ENCODE data around the gene TUBGCP6. TPM values are rescaled to one million over a fixed set of nuclear protein-coding genes. Genes with fewer than 3 reads are reported as not detected.

The TUBGCP6 gene
- total and polyA plus RNA-seq, 2 experiments from 2014 or later = 26.2 to 31.5 TPM

DNA sequence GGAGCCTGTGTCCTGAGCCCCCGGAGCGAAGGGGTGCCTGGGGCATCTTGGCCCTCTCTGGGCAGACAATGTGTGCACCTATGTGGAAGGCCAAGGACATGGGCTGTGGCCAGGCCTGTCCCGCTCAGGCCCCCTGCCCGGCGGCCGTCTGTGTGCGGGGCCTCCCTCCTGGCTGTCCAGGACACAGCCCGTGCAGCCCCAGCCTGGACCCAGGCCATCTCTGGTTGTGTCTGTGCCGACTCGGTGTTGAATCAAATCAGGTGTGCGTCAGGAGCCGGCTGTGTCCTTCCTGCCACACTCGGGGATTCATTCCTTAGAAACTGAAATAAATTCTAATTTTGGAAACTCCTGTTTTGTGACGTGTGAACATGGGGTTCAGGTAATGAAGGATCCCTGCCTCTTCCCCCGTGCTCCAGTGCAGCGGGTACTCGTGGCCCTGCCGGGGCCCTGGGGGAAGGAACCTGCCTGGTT lies 45.5 kb downstream of the TUBGCP6 start:
- no peak overlapping the region for H3K4me3 ChIP-seq
- H3K27me3 ChIP-seq = no peaks in the 10 kb centered on the region
- peak overlapping the region; percentile 94 for H3K4me2 ChIP-seq
- no peak overlapping the region for H3K27ac ChIP-seq
- WGBS (ENCODE audit: low lambda C conversion rate, missing lambda C conversion rate) = 89% methylated on average over 18 of the region's 18 CpGs
- no peaks in the 10 kb centered on the region for H3K9me2 ChIP-seq (replicated peaks; ENCODE audit: insufficient read depth)
- H3K79me2 ChIP-seq = peaks cover 30% of the 10 kb centered on the region
- no peak overlapping the region for H2AFZ ChIP-seq
- peaks cover 30% of the 10 kb centered on the region for H4K20me1 ChIP-seq (ENCODE audit: insufficient read depth, poor library complexity, severe bottlenecking)
- H3K36me3 ChIP-seq (replicated peaks; ENCODE audit: insufficient read depth, low read depth) = no peaks in the 10 kb centered on the region
- peaks cover 17% of the 10 kb centered on the region for H3K4me1 ChIP-seq (ENCODE audit: insufficient read depth)
- no peak for DNase-seq (ENCODE audit: low spot score)
- TF ChIP-seq, protein P1, sequence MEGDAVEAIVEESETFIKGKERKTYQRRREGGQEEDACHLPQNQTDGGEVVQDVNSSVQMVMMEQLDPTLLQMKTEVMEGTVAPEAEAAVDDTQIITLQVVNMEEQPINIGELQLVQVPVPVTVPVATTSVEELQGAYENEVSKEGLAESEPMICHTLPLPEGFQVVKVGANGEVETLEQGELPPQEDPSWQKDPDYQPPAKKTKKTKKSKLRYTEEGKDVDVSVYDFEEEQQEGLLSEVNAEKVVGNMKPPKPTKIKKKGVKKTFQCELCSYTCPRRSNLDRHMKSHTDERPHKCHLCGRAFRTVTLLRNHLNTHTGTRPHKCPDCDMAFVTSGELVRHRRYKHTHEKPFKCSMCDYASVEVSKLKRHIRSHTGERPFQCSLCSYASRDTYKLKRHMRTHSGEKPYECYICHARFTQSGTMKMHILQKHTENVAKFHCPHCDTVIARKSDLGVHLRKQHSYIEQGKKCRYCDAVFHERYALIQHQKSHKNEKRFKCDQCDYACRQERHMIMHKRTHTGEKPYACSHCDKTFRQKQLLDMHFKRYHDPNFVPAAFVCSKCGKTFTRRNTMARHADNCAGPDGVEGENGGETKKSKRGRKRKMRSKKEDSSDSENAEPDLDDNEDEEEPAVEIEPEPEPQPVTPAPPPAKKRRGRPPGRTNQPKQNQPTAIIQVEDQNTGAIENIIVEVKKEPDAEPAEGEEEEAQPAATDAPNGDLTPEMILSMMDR (IDR thresholded peaks at IDR 0.05; ENCODE audit: poor library complexity) = no peak
- TF ChIP-seq EZH2phosphoT487 (IDR thresholded peaks at IDR 0.05; ENCODE audit: low read depth, severe bottlenecking, unreplicated experiment) (no peak), EZH2 (IDR thresholded peaks at IDR 0.05; ENCODE audit: borderline replicate concordance) (no peak)
- H3K9me3 ChIP-seq (ENCODE audit: low read depth) = no peaks in the 10 kb centered on the region

DNA sequence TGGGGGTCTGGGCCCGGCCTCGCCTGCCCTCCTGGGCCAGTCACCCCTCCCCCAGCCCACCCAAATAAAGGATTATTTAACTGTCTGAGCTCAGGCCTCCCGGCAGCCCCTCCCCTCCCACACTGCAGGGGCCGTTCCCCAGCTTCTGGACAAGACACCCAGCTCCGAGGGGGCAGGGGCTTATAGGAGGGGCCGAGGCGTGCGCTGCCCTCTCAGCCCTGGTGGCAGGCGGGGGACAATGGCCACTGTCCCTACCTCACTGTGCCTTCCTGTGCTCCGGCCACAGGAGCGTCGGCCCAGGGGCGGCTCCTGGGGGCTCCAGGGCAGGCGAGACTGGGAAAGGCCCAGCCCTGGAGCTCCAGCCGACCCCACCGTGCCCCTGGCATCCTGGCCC lies 46.2 kb downstream of the TUBGCP6 start:
- H3K9me2 ChIP-seq (replicated peaks; ENCODE audit: insufficient read depth) = no peaks in the 10 kb centered on the region
- H3K9me3 ChIP-seq (ENCODE audit: low read depth) = no peaks in the 10 kb centered on the region
- no peak overlapping the region for H3K4me3 ChIP-seq
- WGBS (ENCODE audit: low lambda C conversion rate, missing lambda C conversion rate) = 95% methylated on average over 14 of the region's 16 CpGs
- H4K20me1 ChIP-seq (ENCODE audit: insufficient read depth, poor library complexity, severe bottlenecking) = peaks cover 23% of the 10 kb centered on the region
- H2AFZ ChIP-seq = no peak overlapping the region
- H3K27ac ChIP-seq = no peak overlapping the region
- H3K27me3 ChIP-seq = no peaks in the 10 kb centered on the region
- peaks cover 24% of the 10 kb centered on the region for H3K79me2 ChIP-seq
- peaks cover 17% of the 10 kb centered on the region for H3K4me1 ChIP-seq (ENCODE audit: insufficient read depth)
- TF ChIP-seq EZH2phosphoT487 (IDR thresholded peaks at IDR 0.05; ENCODE audit: low read depth, severe bottlenecking, unreplicated experiment) (no peak), EZH2 (IDR thresholded peaks at IDR 0.05; ENCODE audit: borderline replicate concordance) (no peak)
- TF ChIP-seq, protein P1 (IDR thresholded peaks at IDR 0.05; ENCODE audit: poor library complexity) = no peak
- DNase-seq (ENCODE audit: low spot score) = no peak
- no peak overlapping the region for H3K4me2 ChIP-seq
- H3K36me3 ChIP-seq (replicated peaks; ENCODE audit: insufficient read depth, low read depth) = no peaks in the 10 kb centered on the region

DNA sequence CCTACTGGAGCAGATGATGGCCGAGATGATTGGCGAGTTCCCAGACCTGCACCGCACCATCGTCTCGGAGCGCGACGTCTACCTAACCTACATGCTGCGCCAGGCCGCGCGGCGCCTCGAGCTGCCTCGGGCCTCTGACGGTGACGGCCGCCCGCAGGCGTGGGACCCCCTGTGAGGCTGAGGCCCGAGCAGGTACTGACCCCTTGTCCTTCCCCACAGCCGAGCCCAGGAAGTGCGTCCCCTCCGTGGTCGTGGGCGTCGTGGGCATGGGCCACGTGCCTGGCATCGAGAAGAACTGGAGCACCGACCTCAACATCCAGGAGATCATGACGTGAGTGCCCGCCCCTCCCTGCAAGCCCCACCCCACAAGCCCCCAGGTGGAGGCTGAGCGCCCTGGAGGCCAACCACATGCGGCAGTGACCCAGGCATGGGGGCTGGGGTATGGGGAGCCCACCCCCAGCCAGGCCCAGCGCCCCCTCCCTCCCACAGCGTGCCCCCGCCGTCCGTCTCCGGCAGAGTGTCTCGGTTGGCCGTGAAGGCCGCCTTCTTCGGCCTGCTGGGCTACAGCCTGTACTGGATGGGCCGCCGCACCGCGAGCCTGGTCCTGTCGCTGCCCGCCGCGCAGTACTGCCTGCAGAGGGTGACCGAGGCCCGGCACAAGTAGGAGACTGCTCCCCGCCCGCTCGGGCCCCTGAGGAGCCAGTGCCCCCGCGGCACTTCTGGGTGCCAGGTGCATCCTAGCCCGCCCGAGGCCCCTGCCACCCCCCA lies 46.8 kb downstream of the TUBGCP6 start:
- Histone ChIP-seq H3K4me1 (ENCODE audit: insufficient read depth) (peaks cover 15% of the 10 kb centered on the region), H3K4me3 (no peak overlapping the region), H3K9me2 (replicated peaks; ENCODE audit: insufficient read depth) (no peaks in the 10 kb centered on the region), H3K36me3 (replicated peaks; ENCODE audit: insufficient read depth, low read depth) (no peaks in the 10 kb centered on the region), H3K4me2 (no peak overlapping the region), H3K79me2 (peaks cover 22% of the 10 kb centered on the region), H2AFZ (no peak overlapping the region), H3K9me3 (ENCODE audit: low read depth) (no peaks in the 10 kb centered on the region), H3K27me3 (no peaks in the 10 kb centered on the region), H4K20me1 (ENCODE audit: insufficient read depth, poor library complexity, severe bottlenecking) (peaks cover 17% of the 10 kb centered on the region), H3K27ac (no peak overlapping the region)
- TF ChIP-seq EZH2phosphoT487 (IDR thresholded peaks at IDR 0.05; ENCODE audit: low read depth, severe bottlenecking, unreplicated experiment) (no peak), EZH2 (IDR thresholded peaks at IDR 0.05; ENCODE audit: borderline replicate concordance) (no peak)
- TF ChIP-seq, protein P1 (IDR thresholded peaks at IDR 0.05; ENCODE audit: poor library complexity) = no peak
- 99% methylated on average over 36 of the region's 61 CpGs for WGBS (ENCODE audit: low lambda C conversion rate, missing lambda C conversion rate)
- no peak for DNase-seq (ENCODE audit: low spot score)

Measured in hepatocyte (in vitro differentiated cells).